ENCODE data around the gene BCOR. TPM values are rescaled to one million over a fixed set of nuclear protein-coding genes. Genes with fewer than 3 reads are reported as not detected.

Gene BCOR
- total and polyA plus RNA-seq, 2 of the 8 experiments (the other 6 are each of a cell fraction or from before 2014, with no cell fraction given): 25.0 to 50.8 TPM

DNA sequence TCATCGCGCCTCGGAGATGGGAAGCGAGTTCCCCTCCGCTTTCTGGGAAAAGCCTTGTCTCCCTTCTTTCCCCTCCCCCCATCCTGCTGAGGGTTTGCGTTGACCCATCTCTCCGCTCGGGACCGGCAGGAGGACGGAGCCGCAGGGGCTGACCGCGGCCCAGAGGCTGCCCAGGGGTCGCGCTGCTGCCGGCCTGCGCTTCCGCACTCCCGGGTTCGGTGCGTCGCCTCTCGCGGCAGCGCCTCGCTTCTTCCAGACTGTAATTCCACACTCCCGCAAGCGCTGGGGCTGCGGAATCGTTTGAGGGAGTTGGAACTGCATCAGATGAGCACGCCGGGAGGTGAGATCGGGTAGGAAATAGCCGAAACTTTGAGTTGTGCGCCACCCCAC lies 88.3 kb downstream of the BCOR start:
- peaks cover 2 to 3% of the 10 kb centered on the region in 2 experiments for H4K20me1 ChIP-seq (replicated peaks in 1 of 2; ENCODE audit: control insufficient read depth in 1 of 2, insufficient read depth in 2 of 2, low read length in 2 of 2)
- H3K27me3 ChIP-seq (replicated peaks in 1 of 4; ENCODE audit: control insufficient read depth in 3 of 4, extremely low read depth in 1 of 4, insufficient read depth in 3 of 4, low read length in 3 of 4): peaks cover 42 to 93% (median 72%) of the 10 kb centered on the region in 4 experiments; a peak in 6 of 7 replicates
- H2BK20ac ChIP-seq (ENCODE audit: low read length): no peak overlapping the region
- H2BK15ac ChIP-seq (ENCODE audit: low read length): no peak overlapping the region
- no peak overlapping the region for H2AK5ac ChIP-seq (ENCODE audit: low read depth, low read length)
- no peaks in the 10 kb centered on the region for H3K9me3 ChIP-seq (ENCODE audit: insufficient read depth in 2 of 2, low read depth in 1 of 2, low read length in 1 of 2)
- 2% methylated on average over 8 of the region's 35 CpGs; no CpG with 5 or more reads in 1 of the 2 experiments for WGBS, 2 experiments (ENCODE audit: extremely low coverage in 1 of 2, insufficient coverage in 1 of 2, insufficient read length in 1 of 2, insufficient replicate concordance in 2 of 2, low coverage in 1 of 2, low lambda C conversion rate in 2 of 2, missing lambda C conversion rate in 1 of 2)
- CTCF ChIA-PET (ENCODE audit: partially characterized antibody): no interaction called here
- no peak overlapping the region for H3K23ac ChIP-seq (ENCODE audit: insufficient read length)
- no peaks in the 10 kb centered on the region for H3K79me2 ChIP-seq (ENCODE audit: control insufficient read depth in 1 of 2, insufficient read depth in 2 of 2, low read length in 2 of 2)
- no peak overlapping the region for H3K27ac ChIP-seq (ENCODE audit: low read depth, low read length)
- no peaks in the 10 kb centered on the region for H3K36me3 ChIP-seq (ENCODE audit: control insufficient read depth in 2 of 4, insufficient read depth in 4 of 4, low read length in 3 of 4)
- H4K5ac ChIP-seq (ENCODE audit: insufficient read length, low read depth, low read length): no peak overlapping the region
- peaks cover 10% of the 10 kb centered on the region; the same call in 1 of the 2 replicates for H3K23me2 ChIP-seq (ENCODE audit: low read depth, low read length)
- no peak overlapping the region for H3K4ac ChIP-seq (replicated peaks; ENCODE audit: insufficient read length, low read depth, low read length)
- FAIRE-seq (no peak), DNase-seq (ENCODE audit: low read depth in 1 of 2, low spot score in 2 of 2) (peak in 1 of 2 experiments; percentile 53)
- peak overlapping the region; percentile 20 to 64 (median 31); a peak in 6 of 8 replicates for H3K4me3 ChIP-seq (ENCODE audit: extremely low read depth in 1 of 4, insufficient read depth in 2 of 4, low read depth in 3 of 4, low read length in 4 of 4)
- H4K8ac ChIP-seq (ENCODE audit: extremely low read depth, insufficient read depth, low read length): no peak overlapping the region
- H3K9ac ChIP-seq (replicated peaks in 1 of 4; ENCODE audit: extremely low read depth in 1 of 4, low read depth in 3 of 4, low read length in 3 of 4): no peak overlapping the region
- 0 out of 2 replicates have a peak overlapping the region, but pooled peaks have one; percentile 60 for H2BK12ac ChIP-seq (ENCODE audit: low read depth, low read length)
- no peak overlapping the region for H2BK120ac ChIP-seq (replicated peaks; ENCODE audit: low read depth, low read length)
- no peak for TF ChIP-seq CHD1 (IDR thresholded peaks at IDR 0.05; ENCODE audit: low read depth, low read length)
- peak; percentile 42 for TF ChIP-seq CTBP2 (IDR thresholded peaks at IDR 0.05; ENCODE audit: borderline replicate concordance, insufficient read depth, insufficient read length, low read length)
- H3K18ac ChIP-seq (ENCODE audit: extremely low read depth, low read length): no peak overlapping the region; the same call in 1 of the 2 replicates
- H2AFZ ChIP-seq (ENCODE audit: low read length): no peak overlapping the region
- no peak overlapping the region for H2BK5ac ChIP-seq (ENCODE audit: low read depth, low read length)
- H3K56ac ChIP-seq (replicated peaks; ENCODE audit: insufficient read length, low read depth, low read length): no peak overlapping the region
- no peak overlapping the region for H3K14ac ChIP-seq (ENCODE audit: insufficient read length)
- POLR2A ChIA-PET (ENCODE audit: partially characterized antibody): interaction anchor here (0.8 to 1.7 kb wide), 6 partner anchors 17 to 147 kb away, joined by 3 to 5 read pairs (median 3); no protein-coding TSS in a partner anchor
- H3K4me1 ChIP-seq (replicated peaks in 1 of 4; ENCODE audit: control insufficient read depth in 3 of 4, insufficient read depth in 4 of 4, low read length in 3 of 4): peaks cover 6 to 26% (median 15%) of the 10 kb centered on the region in 4 experiments
- peak overlapping the region; percentile 76 to 82 for H3K4me2 ChIP-seq (ENCODE audit: insufficient read depth in 1 of 2, low read depth in 2 of 2, low read length in 2 of 2)
- H3K79me1 ChIP-seq (ENCODE audit: low read depth, low read length): no peaks in the 10 kb centered on the region
- no peak overlapping the region for H4K91ac ChIP-seq (replicated peaks; ENCODE audit: insufficient read length, low read length)

Measured in H1 (cell line).